Suppressor macrophage treated with lipopolysaccharide for 1 hour (primary cell): ENCODE results near the gene CLTB.
A peak's percentile ranks its signal among the peaks of the same experiment; 100 is the strongest.

Experiments used
- DNase-seq, 3 donors: peaks; one replicate each; pipeline ENCODE4 v3.0.0-alpha.2; 2020 to 2022

The CLTB gene

DNA sequence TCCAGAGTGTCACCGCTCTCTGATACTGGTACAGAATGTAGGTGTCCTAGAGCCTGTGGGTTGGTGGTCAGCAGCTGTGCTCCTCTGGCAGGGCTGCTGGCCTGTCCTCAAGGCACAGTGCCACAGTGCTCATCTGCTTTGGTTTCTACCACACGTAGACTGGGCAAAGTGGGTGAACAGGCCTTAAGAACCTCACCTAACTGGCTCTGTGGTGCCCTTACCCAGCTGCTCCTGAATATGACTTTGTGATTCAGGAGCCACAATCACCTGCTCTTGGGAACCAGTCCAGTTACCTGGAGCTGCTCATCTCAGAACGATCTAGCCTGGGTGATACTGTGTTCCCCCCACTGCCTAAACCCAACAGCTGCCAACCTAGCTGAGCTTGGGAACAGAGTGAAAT, 34.4 kb downstream of the CLTB start:
- DNase-seq = no peak

DNA sequence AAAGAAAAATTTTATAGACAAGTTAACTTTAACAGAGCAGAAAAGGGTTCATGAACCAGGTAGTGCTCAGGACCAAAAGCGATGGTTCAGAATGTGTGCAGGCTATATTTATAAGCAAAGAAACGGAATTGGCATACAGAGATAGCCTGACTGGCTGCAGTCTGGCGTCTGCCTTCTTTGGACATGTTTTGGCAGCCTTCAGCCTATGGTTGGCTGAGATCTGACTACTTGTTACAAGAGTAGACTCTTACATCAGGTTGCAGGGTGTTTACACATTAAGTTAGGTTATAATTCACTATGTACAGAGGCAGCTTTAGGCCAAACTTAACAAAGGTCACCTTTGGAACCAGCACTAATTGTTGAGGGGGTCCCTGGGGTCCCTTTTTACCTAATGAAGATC, 34.9 kb downstream of the CLTB start:
- no peak for DNase-seq

DNA sequence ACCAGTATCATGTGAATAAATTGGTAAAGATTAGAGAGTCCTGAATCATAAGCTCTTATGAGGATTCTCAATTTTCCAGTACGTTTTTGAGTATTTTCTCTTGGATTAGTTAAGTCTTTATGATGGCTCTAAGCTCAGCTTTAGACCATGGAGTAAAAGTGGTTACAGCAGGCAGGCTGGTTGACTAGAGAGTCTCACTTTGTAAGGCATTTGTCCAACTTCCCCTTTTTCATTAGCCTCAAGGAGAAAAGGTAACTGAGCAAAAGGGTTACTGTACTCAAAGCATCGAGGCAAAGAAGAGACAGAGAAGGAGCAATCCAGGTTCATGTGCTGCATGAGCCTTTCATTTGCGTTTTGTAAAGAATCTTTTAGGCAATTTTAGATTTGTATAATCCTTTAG, 36.5 kb downstream of the CLTB start:
- no peak for DNase-seq

DNA sequence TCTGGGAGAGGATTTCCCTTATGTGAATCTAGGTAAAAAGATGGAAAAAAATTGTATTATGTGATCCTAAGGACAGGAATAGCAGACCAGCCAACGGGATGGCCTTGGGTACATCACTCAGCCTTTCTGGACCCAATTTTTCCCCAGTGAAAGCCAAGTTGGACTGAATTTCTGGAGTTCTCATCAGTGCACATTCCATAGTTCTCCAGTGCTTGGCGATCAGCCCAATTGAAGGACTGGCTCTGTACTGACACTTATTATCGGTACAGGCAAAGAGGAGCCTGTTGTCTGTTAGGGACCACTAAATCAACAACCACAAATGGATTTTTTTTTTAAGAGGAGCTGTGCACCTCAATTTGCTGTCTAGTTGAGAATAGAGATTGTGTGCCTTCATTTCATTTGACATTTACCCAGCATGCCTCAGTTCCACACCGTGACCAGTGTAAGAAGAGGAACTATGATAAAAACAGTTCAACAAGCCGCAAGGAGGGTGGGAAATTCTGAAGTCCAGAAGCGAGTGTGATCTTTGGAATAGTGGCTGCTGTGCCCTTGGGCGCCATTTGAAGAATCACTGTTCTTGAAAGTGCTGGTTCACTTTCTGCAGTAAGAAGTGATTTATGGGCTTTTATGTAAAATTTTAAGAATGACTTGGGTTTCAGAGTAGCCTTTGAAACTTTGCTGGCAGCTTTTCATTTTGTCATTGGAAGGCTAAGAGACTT, 43.1 kb downstream of the CLTB start:
- peak in 2 of 3 donors; percentile 10 to 20 for DNase-seq

DNA sequence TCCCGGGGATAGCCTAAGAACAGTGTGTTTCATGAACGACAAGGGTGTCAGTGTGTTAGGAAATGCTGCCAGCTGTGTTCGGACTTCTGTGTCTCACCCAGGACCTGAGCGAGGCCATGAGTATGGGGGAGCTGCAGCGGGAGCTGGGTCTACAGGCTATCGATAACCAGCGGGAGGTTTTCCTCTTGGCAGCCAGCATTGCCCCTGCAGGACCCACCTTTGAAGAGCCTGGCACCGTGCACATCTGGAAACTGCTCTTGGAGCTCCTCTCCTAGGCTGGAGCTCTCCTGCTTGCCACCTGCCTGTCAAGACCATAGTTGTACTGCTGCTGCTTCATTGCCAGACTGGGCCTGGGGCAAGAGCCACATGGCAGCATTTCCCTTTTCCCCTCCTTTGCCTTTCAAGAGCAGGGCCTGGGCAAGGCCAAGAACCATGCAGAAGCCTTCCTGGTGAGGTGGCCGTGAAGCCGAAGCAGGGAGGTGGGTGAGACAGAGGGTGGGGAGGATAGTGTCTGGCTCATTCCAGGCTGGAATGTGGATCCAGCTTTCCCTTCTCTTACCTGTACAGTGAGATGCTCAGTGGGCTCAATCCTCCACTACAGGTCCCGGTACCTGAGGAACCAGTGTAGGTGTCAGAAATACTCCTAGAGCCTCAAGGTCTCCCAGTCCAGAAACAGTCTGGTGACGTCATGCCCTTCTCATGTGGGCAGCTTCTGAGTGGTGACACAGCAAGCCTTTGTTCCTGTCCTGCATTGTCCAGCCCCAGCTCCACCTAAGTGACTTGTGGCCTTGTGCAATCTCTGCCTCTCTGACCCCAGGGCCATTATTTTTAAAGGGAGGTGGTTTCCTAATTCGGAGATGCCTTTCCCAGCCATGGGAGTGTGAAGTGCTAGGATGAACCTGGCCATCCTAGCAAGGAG, 44.5 kb downstream of the CLTB start:
- DNase-seq = peak; percentile 65 to 77 (median 74)

DNA sequence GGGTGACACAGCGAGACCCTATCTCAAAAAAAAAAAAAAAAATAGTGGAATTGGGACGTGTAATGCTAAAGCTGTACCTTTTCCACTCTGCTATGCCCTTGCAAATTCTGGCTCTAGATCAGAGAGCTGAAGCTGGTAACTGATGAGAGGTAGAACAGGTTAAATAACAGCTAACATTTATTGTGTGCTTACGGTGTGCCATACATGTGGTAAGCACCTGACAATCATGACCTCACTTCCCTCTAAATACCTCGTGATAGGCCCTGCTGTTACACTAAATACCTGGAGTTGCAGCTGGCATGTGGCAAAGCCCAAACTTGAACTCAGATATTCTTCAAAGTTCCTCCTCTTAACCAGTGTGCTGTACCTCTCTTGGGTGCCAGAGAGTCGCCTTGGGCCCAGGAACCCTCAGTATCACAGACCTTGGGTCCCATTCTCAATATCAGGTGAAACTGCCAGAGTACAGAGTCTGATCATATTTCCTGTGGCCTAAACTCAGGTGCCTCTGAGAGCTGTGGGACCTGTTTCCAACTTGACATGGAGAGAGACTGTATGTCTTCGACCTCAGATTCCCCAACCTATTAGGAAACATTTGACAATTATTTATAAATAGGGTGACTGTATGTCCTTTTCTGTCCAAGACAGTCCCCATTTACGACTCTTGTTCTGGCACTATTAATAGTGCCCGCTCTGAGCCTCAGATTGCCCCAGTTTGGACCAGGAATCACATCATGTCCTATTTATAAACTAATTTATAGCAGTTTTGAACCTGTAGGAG, 46.2 kb downstream of the CLTB start:
- DNase-seq = no peak

DNA sequence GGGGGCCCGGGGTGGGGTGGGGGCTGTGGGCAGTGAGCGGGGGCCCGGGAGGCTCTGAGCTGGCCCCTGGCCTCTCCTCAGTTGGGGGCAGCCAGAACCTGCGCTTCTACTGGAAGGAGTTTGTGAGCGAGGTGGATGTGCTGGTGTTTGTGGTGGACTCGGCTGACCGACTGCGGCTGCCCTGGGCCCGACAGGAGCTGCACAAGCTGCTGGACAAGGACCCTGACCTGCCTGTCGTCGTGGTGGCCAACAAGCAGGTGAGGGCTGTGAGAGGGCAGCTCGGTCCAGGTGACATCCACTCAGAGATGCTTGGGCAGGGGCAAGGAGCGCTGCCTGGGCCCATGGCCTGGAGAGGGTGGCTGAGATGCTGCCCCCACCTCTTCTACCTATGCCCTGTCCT, 47.6 kb downstream of the CLTB start:
- no peak for DNase-seq

DNA sequence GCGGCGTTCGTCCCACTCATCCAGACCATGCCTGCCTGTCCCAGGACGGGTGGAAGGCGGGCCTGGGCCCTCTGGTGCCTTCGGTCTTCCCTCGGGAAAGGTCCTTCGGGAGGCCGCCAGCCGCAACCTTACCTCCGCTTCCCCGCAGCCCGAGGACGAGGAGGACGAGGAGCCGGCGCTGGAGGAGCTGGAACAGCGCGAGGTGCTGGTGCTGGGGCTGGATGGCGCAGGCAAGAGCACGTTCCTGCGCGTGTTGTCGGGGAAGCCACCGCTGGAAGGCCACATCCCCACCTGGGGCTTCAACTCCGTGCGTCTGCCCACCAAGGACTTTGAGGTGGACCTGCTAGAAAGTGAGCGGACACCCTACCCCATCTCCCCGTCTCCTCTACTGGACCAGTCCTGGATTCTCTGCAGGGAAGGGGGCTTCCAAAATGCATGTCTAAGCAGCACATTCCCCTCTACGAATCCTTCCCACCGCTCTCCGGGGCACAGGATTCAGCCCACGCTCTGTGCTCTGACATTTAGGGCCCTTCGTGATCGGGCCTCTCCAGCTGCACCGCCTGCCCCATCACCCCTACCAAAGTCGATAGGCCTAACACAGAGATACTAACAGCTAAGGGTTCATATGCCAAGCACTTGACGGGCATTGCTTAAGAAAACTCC, 50.0 kb downstream of the CLTB start:
- no peak for DNase-seq

DNA sequence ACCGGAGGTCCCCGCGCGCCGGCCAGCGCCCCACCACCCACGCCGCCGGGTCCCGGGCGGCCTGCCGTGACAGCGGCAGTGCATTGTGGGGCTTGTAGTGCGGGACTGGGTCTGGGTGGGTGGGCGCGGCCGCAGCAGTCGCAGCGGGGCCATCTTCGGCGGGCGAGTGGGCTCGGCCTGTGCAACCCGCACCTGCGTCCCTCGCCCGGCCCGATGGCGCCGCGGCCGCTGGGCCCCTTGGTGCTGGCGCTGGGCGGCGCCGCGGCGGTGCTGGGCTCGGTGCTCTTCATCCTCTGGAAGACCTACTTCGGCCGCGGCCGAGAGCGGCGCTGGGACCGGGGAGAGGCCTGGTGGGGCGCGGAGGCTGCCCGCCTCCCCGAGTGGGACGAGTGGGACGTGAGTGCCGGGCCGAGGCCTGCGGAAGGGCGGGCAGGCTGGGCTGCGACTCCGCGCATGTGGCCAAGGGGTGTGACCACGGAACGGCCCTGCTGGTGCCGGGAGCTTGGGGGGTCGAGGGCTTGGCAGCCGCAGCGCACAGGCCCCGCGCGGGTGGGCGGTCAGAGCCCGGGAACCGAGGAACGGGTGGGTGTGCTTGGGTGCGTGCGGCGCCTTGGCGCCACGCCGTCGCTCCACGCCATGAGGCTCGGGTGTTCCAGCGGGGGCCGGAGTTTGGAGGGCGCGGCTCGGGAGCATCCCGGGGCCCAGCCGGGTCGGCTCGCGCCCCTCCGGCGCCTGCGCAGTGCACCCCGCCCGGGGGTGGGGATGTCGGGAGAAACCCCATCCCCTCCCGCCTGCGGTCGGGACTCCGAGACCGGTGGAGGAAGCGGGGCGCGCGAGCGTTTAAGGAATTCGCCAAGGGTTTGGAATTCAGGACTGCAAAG, 50.7 kb downstream of the CLTB start, which contains the start of gene ARL10:
ARL10 (plus strand) TSS at position 137 of the 881 bp plus-strand sequence; CDS start at position 214, 77 bp downstream.
- DNase-seq = peak in 2 of 3 donors; percentile 37 to 62

DNA sequence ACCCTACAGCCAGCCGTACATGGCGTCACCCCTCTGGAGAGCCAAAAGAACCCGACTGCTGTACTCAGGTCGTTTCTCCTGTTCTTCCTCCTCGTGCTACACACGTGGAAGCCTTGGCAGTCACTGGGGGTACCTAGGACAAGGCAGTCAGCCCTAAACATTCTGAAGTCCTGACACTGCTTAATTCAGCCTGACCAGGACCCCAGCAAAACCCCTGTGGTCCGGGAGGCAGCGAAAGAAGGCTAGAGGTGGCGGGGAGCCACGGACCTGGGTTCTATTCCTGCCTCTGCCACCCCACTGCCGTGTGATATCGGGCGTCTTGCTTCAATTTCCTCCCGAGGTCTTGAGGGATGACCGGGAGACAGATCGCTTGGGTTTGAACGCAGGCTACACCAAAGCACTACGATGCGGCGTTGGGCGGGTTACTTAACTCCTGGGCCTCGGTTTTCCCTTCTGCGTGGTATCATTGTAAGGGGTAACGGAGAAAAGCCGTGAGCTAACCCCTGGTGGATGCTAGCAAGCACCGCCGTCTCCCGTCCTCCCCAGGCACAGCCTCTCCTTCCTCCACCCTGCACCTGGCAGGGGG, 51.5 kb downstream of the CLTB start:
- DNase-seq = no peak

DNA sequence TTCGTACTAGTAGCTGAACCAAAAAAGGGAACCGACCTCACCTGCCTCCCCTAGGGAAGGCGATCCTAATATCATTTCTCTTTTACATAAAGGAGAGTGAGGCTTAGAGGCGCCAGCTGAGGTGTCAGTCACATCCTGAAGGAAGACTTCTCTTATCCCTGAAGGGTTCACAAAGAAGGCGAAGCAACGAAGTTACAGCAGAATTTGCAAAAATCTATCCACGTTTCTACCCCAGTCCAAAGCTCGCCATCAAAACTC, 54.2 kb downstream of the CLTB start:
- DNase-seq = no peak

DNA sequence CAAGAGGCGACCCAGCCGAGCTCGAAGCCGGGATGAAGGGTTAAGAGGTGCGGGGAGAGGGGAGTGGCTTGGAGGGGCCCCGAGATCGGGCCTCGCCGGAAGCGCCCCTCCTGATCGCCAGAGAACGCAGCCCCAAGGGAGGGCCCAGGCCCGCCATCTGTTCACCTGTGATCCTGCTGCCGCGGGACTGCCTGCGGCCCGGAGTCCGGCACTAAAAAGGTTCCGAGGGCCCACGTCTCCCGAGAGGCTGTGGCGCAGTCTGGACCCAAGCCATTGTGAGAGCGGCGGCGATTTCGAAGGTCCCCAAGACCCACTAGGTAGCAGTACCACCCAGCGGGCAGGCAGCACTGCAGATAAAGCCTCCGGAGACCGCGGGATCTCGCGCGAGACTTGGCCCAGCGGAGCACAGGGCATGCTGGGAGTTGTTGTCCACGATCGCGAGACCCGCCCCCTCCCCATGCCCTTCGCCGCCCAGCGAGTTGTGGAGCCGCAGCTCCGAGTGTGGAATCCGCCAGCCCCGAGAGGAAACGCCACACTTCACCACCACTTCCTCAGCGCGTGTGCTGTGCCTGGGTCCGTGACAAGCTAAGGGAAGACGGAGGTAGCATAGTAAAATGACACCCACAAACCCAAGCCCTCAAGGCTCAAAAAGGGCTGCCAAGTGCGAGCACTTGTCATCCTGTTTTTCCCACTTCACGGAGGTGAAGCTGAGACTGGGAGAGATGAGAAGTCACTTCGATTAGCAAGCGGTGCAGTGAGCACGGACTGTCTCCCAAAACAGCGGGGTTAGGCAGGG, 54.7 kb downstream of the CLTB start, which contains the start of gene KIAA1191:
KIAA1191 (minus strand) TSS at position 328 of the 796 bp plus-strand sequence. CDS start 2,256 bp downstream, outside the sequence.
- peak; percentile 94 to 97 (median 97) for DNase-seq

DNA sequence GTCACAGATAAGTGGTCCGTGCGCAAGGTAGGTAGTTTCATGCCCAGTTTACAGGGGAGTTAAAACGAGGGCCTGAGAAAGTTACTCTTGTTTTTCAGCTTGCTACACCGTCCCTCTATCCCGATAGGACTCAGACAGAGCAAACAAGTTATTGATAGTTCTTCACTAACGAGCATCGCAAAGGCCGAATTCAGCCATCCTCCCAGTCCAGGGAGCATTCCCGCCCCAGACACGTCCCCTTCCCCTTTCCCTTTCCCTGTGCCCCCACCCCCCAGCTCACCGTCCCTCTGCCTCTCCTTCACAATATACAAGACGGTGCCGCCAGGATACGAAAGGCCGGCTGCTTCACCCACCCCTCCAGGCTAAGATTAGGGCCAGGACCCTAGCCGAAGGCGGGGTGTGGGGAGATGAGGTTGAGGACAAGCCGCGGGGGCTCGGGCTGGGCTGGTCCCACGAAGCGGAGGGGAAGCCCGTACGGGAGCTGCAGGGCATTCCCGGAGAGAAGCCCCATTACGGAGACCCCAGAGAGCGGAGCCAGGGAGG, 55.4 kb downstream of the CLTB start:
- DNase-seq = peak in 2 of 3 donors; percentile 14 to 34

DNA sequence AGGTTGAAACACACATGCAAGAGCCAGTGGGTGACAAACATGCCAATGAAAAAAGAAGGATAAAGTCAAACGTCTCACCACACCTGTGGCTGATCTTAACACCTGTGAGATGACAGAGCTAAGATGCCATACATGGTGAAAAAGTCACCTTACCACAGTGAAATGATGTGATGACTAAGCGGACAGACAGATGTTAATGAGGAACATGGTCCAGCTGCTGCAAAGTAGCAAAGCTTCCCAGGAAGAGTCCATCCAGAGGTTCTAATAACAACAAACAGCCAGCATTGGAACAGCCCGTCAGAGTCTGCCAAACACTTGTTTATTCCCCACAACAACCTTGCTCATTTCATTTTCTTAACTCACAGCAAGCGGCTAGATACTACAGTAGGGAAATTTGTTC, 56.7 kb downstream of the CLTB start:
- DNase-seq = no peak

DNA sequence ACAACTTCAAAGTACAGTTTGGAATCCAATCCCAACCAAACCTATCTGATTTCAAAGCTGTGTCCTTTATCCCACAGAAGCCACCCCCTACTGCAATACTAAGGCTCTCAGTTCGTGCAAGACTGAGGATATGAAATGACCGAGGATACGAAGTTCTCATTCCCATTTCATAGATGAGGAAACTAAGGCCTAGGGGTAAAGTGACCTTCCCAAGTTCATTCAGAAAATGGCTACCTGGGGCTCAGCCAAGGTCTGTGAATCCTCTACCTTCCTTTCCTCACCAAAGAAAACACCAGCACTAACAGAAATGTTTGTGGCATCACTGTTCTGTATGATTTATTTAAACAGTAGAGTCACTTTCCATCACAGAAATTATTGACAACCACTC, 60.2 kb downstream of the CLTB start:
- DNase-seq = no peak

DNA sequence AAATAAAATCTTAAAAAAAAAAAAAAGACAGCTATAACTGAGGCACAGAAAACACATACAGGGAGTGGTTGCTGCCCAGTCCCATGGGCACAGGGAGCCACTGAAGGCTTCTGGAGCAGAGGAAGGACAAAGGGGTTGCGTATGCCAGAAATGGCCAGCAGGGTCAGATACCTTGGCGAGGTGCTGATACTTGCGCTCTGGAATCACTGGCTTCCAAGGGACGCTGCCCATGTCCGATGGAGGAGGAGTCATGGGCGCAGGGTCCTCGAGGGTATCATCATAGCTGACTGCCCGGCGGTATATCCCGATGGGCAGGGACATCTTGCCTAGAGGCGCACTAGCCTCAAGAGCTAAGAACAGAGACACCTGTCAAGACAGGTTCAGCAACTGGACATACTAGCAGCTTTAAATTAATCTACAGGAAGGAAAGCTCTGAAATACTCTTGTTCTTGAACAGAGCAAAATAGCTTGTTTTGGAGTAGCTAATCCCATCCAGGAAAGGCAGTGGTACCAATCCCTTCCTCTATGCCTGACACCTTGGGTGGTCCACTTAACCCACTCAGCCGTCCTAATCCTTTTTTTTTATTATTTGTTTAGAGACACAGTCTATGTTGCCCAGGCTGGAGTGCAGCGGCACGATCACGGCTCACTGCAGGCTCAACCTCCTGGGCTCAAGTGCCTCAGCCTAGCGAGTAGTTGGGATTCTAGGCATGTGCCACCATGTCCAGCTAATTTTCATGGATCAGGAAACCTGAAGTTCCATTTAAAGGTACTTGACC, 60.8 kb downstream of the CLTB start:
- no peak for DNase-seq

DNA sequence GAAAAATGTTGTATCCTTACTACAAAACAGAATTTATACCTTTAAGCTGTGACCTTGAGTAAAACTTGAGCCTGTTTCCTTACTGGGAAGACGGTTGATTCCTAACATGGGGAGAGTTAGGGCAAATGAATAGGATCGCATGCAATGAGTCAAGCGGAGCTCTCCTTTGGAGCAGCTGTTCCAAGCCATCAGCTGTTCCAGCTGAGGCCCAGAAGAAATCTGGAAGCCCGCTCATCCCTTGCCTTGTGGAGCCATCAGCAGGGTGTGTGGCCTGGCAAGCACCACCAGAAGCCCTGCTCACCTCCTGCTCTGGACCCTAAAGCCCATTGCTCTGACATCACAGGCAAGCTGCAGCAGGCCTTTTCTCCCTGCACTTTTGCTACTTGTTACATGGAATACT, 62.8 kb downstream of the CLTB start:
- no peak for DNase-seq

DNA sequence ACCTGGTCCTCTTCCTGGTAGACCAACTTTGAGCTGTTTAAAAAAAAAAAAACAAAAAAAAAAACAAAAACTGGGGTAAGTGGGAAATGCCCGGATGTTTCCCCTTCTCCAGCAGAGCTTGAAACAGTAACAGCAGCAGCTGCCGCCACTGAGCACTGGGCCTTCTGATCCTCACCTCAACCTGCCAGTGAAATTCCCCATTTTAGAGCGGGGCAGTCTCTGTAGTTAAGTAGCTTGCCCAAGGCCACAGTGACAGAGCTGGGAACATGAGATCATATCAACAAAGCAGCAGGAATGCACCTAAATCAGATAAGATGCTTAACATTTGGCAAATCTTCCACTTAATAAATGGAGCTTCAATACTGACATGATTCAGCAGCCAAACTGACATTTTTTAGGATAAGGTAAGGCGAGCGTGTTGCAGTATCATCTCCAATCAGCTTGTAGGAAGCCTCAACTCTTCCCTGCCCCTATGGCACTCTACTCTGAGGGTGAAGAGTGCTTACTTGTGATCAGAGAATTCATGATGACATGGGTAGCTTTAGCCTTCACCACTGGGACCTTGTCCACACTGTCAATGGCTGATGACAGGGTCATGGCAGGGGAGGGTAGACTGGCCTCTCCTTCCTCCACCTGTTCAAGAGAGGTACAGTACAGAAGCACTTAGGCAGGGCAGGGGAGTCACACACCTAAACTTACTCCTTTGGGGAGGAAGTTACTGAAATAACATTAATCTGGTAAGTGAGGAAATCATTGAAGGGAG, 64.0 kb downstream of the CLTB start:
- no peak for DNase-seq

DNA sequence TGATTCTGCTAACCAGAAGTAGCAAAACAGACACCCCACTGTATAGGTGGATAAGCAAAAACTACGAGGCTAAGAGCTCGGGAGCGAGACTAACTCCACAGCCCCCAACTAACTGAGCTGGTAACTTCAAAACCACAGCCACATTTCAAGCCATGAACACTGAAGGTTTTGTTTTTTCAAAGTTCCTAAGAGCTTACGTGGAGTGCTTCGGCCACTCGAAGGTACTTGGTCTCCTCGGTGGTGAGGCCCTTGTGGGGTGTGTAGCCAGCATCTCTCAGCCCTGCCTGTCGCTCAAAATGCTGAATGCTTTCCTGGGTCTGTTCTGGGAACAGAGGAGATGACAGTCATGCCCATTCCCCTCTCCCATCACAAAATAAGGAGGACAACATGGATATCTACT, 65.9 kb downstream of the CLTB start:
- no peak for DNase-seq
